HEK293 (cell line): ENCODE measurements around the gene ZFP91.

Source experiments
- CTCF ChIA-PET: fragments of 350-600 bp; formaldehyde crosslinking; extraction: SDS; loops from one replicate; lab custom pipeline; 2021; ENCODE audit warnings: antibody characterized with exemption; lab: Yijun Ruan, JAX
- POLR2A ChIA-PET: fragments of 300-600 bp; formaldehyde crosslinking; extraction: SDS; loops from one replicate; lab custom pipeline; 2020; ENCODE audit warnings: antibody characterized with exemption, inconsistent platforms; lab: Yijun Ruan, JAX
- H3K27ac ChIP-seq: fragments of 200-500 bp; sonication (Bioruptor generic); 2 replicates; pipeline ENCODE4 v1.5.1; 2014; ENCODE audit warnings: low read depth, low read length, control low read depth, inconsistent platforms; ENCODE audit errors: extremely low read depth
- H3K36me3 ChIP-seq, 2 experiments: fragments of 200-500 bp in 1 of 2; sonication (Bioruptor generic) in 1 of 2; 1 replicate in 1 of 2; 2 replicates in 1 of 2; pipeline ENCODE4 v1.5.1; 2014 to 2017; ENCODE audit warnings: inconsistent platforms in 2 of 2, low read length in 2 of 2; ENCODE audit not compliant: control insufficient read depth in 2 of 2, insufficient read depth in 1 of 2
- H3K4me1 ChIP-seq: fragments of 200-500 bp; sonication (Bioruptor generic); 2 replicates; pipeline ENCODE4 v1.5.1; 2014; ENCODE audit warnings: mild to moderate bottlenecking, low read length, inconsistent platforms; ENCODE audit not compliant: control insufficient read depth, insufficient read depth
- H3K4me3 ChIP-seq: 2 replicates; pipeline ENCODE4 v1.5.1; 2011; ENCODE audit warnings: low read depth, mild to moderate bottlenecking, control low read depth, low read length, moderate library complexity
- H3K9me3 ChIP-seq: fragments of 200-500 bp; sonication (Bioruptor generic); 2 replicates; pipeline ENCODE4 v1.5.1; 2014; ENCODE audit warnings: low read depth, low read length, inconsistent platforms; ENCODE audit not compliant: control insufficient read depth, insufficient read depth
- GLIS2 ChIP-seq: fragments of 450-650 bp; formaldehyde crosslinking; IDR thresholded peaks from 2 replicates; pipeline ENCODE4 v1.5.1; 2016; ENCODE audit warnings: missing biosample characterization, missing genetic modification characterization
- HOXC10 ChIP-seq: sonication (generic); formaldehyde crosslinking; IDR thresholded peaks from 2 replicates; pipeline ENCODE4 v1.8.1; 2023; ENCODE audit warnings: mild to moderate bottlenecking, missing genetic modification reagents
- KLF9 ChIP-seq: fragments of 450-650 bp; formaldehyde crosslinking; IDR thresholded peaks from 2 replicates; pipeline ENCODE4 v1.5.1; 2016; ENCODE audit warnings: missing biosample characterization, missing genetic modification characterization, low read depth
- PRDM10 ChIP-seq: fragments of 450-650 bp; formaldehyde crosslinking; IDR thresholded peaks from 2 replicates; pipeline ENCODE4 v1.5.1; 2016; ENCODE audit warnings: missing biosample characterization, missing genetic modification characterization
- SCRT2 ChIP-seq: fragments of 450-650 bp; formaldehyde crosslinking; IDR thresholded peaks from 2 replicates; pipeline ENCODE4 v1.5.1; 2016; ENCODE audit warnings: missing biosample characterization, missing genetic modification characterization
- ZBTB10 ChIP-seq: fragments of 450-650 bp; formaldehyde crosslinking; IDR thresholded peaks from 2 replicates; pipeline ENCODE4 v1.5.1; 2016; ENCODE audit warnings: missing biosample characterization, missing genetic modification characterization
- ZEB2 ChIP-seq: fragments of 450-650 bp; formaldehyde crosslinking; IDR thresholded peaks from 2 replicates; pipeline ENCODE4 v1.5.1; 2016; ENCODE audit warnings: missing biosample characterization, missing genetic modification characterization
- ZNF138 ChIP-seq: fragments of 450-650 bp; formaldehyde crosslinking; IDR thresholded peaks from 2 replicates; pipeline ENCODE4 v1.5.1; 2016; ENCODE audit warnings: missing biosample characterization, missing genetic modification characterization, borderline replicate concordance
- ZNF140 ChIP-seq: fragments of 450-650 bp; formaldehyde crosslinking; IDR thresholded peaks from 2 replicates; pipeline ENCODE4 v1.5.1; 2016; ENCODE audit warnings: missing biosample characterization, missing genetic modification characterization
- ZNF19 ChIP-seq: fragments of 450-650 bp; formaldehyde crosslinking; IDR thresholded peaks from 2 replicates; pipeline ENCODE4; 2016; ENCODE audit warnings: missing biosample characterization, missing genetic modification characterization, low read depth
- ZNF324 ChIP-seq: fragments of 450-650 bp; formaldehyde crosslinking; IDR thresholded peaks from 2 replicates; pipeline ENCODE4 v1.5.1; 2016; ENCODE audit warnings: missing biosample characterization, missing genetic modification characterization
- ZNF510 ChIP-seq: fragments of 450-650 bp; formaldehyde crosslinking; IDR thresholded peaks from 2 replicates; pipeline ENCODE4 v1.5.1; 2018; ENCODE audit warnings: mild to moderate bottlenecking, missing genetic modification characterization, missing biosample characterization; ENCODE audit not compliant: insufficient replicate concordance
- ZNF596 ChIP-seq: fragments of 450-650 bp; IDR thresholded peaks from 2 replicates; pipeline ENCODE4 v1.5.0; 2018; ENCODE audit warnings: missing biosample characterization, mild to moderate bottlenecking, missing genetic modification characterization, moderate library complexity
- ZNF600 ChIP-seq: fragments of 450-650 bp; formaldehyde crosslinking; IDR thresholded peaks from 2 replicates; pipeline ENCODE4 v1.5.1; 2016; ENCODE audit warnings: missing biosample characterization, missing genetic modification characterization
- ZNF654 ChIP-seq: fragments of 450-650 bp; formaldehyde crosslinking; IDR thresholded peaks from 2 replicates; pipeline ENCODE4 v1.5.1; 2016; ENCODE audit warnings: low read depth, missing biosample characterization, missing genetic modification characterization
- ZNF660 ChIP-seq: fragments of 450-650 bp; IDR thresholded peaks from 2 replicates; pipeline ENCODE4 v1.5.1; 2018; ENCODE audit warnings: missing biosample characterization, mild to moderate bottlenecking, missing genetic modification characterization
- ZNF670 ChIP-seq: fragments of 450-650 bp; formaldehyde crosslinking; IDR thresholded peaks from 2 replicates; pipeline ENCODE4 v1.5.1; 2016; ENCODE audit warnings: missing biosample characterization, missing genetic modification characterization, low read depth
- ZNF701 ChIP-seq: fragments of 450-650 bp; formaldehyde crosslinking; IDR thresholded peaks from 2 replicates; pipeline ENCODE4 v1.5.1; 2016; ENCODE audit warnings: missing biosample characterization, missing genetic modification characterization
- ZNF76 ChIP-seq: fragments of 450-650 bp; formaldehyde crosslinking; IDR thresholded peaks from 2 replicates; pipeline ENCODE4; 2016; ENCODE audit warnings: low read depth, missing biosample characterization, missing genetic modification characterization, borderline replicate concordance
- ZSCAN4 ChIP-seq: fragments of 450-650 bp; formaldehyde crosslinking; IDR thresholded peaks from 2 replicates; pipeline ENCODE4 v1.5.1; 2017; ENCODE audit warnings: missing biosample characterization, missing genetic modification characterization

ZFP91 gene

GRCh38 chr11:58575377-58576020 is 3.4 kb upstream of the ZFP91 start, which contains the start of gene LPXN:
Gene LPXN, minus strand, starts transcription at chr11:58575856. Its CDS starts 84 bp downstream, at chr11:58575772.
- H3K27ac ChIP-seq: no peak within 1 kb of the TSS
- ChIA-PET CTCF (interaction anchor here (0.5 to 3.5 kb wide), 3 partner anchors 8 to 59 kb away, joined by 3 to 34 read pairs (median 13); no protein-coding TSS in a partner anchor), POLR2A (interaction anchor here (0.5 kb wide), 1 partner anchor 819 kb away, joined by 3 read pairs; no protein-coding TSS in a partner anchor)
- peaks cover 0 to 3% of the 10 kb centered on the region in 2 experiments; a peak in 1 of 3 replicates for H3K36me3 ChIP-seq
- no peaks in the 10 kb centered on the region for H3K4me1 ChIP-seq
- no peaks in the 10 kb centered on the region for H3K9me3 ChIP-seq
- TF ChIP-seq ZNF76 (tag by site-specific recombination) (no peak), SCRT2 (tag by site-specific recombination) (no peak), ZNF19 (tag by site-specific recombination) (no peak)
- TF ChIP-seq, all 188 proteins: peak for 0
- H3K4me3 ChIP-seq: no peak within 1 kb of the TSS

GRCh38 chr11:58576887-58577471 is 1.9 kb upstream of the ZFP91 start:
- H3K9me3 ChIP-seq: no peaks in the 10 kb centered on the region
- peak overlapping the region; percentile 93 for H3K27ac ChIP-seq
- peak overlapping the region; percentile 99 for H3K4me3 ChIP-seq
- no peak for TF ChIP-seq ZNF670 (tag by site-specific recombination)
- no peak for TF ChIP-seq HOXC10 (CRISPR knock-in tag)
- TF ChIP-seq ZNF654 (tag by site-specific recombination): peak; percentile 24
- CTCF ChIA-PET: interaction anchor here (0.6 to 3.5 kb wide), 20 partner anchors 9 to 770 kb away, joined by 3 to 34 read pairs (median 3); no protein-coding TSS in a partner anchor
- H3K4me1 ChIP-seq: no peaks in the 10 kb centered on the region
- H3K36me3 ChIP-seq: peaks cover 0 to 10% of the 10 kb centered on the region in 2 experiments; a peak in 1 of 3 replicates
- POLR2A ChIA-PET: interaction anchor here (1.4 kb wide), 1 partner anchor 529 kb away, joined by 4 read pairs; no protein-coding TSS in a partner anchor

- Histone ChIP-seq H3K9me3 (no peaks in the 10 kb centered on the region), H3K27ac (peak overlapping the region; percentile 93), H3K4me3 (peak overlapping the region; percentile 99), H3K4me1 (no peaks in the 10 kb centered on the region), H3K36me3 (peaks cover 0 to 11% of the 10 kb centered on the region in 2 experiments; a peak in 1 of 3 replicates)
- POLR2A ChIA-PET: interaction anchor here (0.6 to 1.5 kb wide), 4 partner anchors 20 to 1266 kb away, joined by 3 to 5 read pairs (median 4); partner anchors contain the start of gene FAM111B
- CTCF ChIA-PET: interaction anchor here (0.5 to 3.5 kb wide), 10 partner anchors 10 to 1083 kb away, joined by 3 to 34 read pairs (median 4); no protein-coding TSS in a partner anchor
- TF ChIP-seq ZNF138 (tag by site-specific recombination): no peak
- TF ChIP-seq ZNF140 (tag by site-specific recombination): no peak
- TF ChIP-seq ZNF600 (tag by site-specific recombination): no peak
- 0 out of 2 replicates have a peak, but pooled peaks have one; percentile 14 for TF ChIP-seq KLF9 (tag by site-specific recombination)
- TF ChIP-seq ZNF510: no peak
- no peak for TF ChIP-seq ZNF76 (tag by site-specific recombination)
- TF ChIP-seq ZNF701 (tag by site-specific recombination): no peak
- TF ChIP-seq PRDM10: peak; percentile 92; the same call in 1 of the 2 replicates
- TF ChIP-seq ZEB2 (tag by site-specific recombination): peak; percentile 59; the same call in 1 of the 2 replicates
- TF ChIP-seq ZNF324 (tag by site-specific recombination): no peak
- no peak for TF ChIP-seq ZSCAN4 (tag by site-specific recombination)
- TF ChIP-seq ZBTB10 (tag by site-specific recombination): no peak
- no peak for TF ChIP-seq ZNF596
- TF ChIP-seq ZNF660: 0 out of 2 replicates have a peak, but pooled peaks have one; percentile 9
- TF ChIP-seq SCRT2 (tag by site-specific recombination): peak; percentile 83
- no peak for TF ChIP-seq GLIS2 (tag by site-specific recombination)
Measured at GRCh38 chr11:58577555-58578135, 1.2 kb upstream of the ZFP91 start.
